ENCODE data around the gene DENND1A. TPM values are rescaled to one million over a fixed set of nuclear protein-coding genes. Genes with fewer than 3 reads are reported as not detected.
"Not testable (repeated sequence)": the region's sequence is repeated elsewhere in the genome, so short reads cannot be mapped to it uniquely, and the experiment has no call there.

DENND1A gene
- total and polyA plus RNA-seq, 11 donors, result 9.8 to 24.0 (median 14.7) TPM

- Histone ChIP-seq H3K4me1 (peaks cover 0 to 38% (median 6%) of the 10 kb centered on the region in 12 donors), H3K9me3 (peaks cover 0 to 8% (median 0%) of the 10 kb centered on the region in 12 donors), H3K27ac (peak overlapping the region in 1 of 12 donors; percentile 22), H3K36me3 (no peaks in the 10 kb centered on the region), H3K27me3 (no peaks in the 10 kb centered on the region), H3K4me3 (no peak overlapping the region)
- intact Hi-C loops (cut with DNase I), result loop anchor here in 2 of 10 donors (10.0 kb wide), 2 partner anchors 178 to 378 kb away; no protein-coding TSS in a partner anchor
- DNase-seq (no peak), ATAC-seq (no peak)
- TF ChIP-seq CTCF (IDR thresholded peaks at IDR 0.05), result no peak
- no peak for TF ChIP-seq POLR2A (IDR thresholded peaks at IDR 0.05)
- 59 to 81% (median 76%) methylated on average over 3 of the region's 3 CpGs for WGBS, 4 donors
Observed at GRCh38 chr9:123922431-123922830, 7.5 kb downstream of the DENND1A start.

- H3K27ac ChIP-seq, result no peak overlapping the region
- DNase-seq, result no peak
- no peak for TF ChIP-seq CTCF (IDR thresholded peaks at IDR 0.05)
- no peak for TF ChIP-seq POLR2A (IDR thresholded peaks at IDR 0.05)
- 91 to 93% (median 92%) methylated on average over 3 of the region's 3 CpGs for WGBS, 4 donors
- no peaks in the 10 kb centered on the region for H3K9me3 ChIP-seq
- no peaks in the 10 kb centered on the region for H3K36me3 ChIP-seq
- intact Hi-C loops (cut with DNase I), result no loop called here
- no peaks in the 10 kb centered on the region for H3K27me3 ChIP-seq
- ATAC-seq, result no peak
- H3K4me1 ChIP-seq, result peaks cover 0 to 15% (median 0%) of the 10 kb centered on the region in 12 donors
- H3K4me3 ChIP-seq, result no peak overlapping the region
Observed at GRCh38 chr9:123914517-123915196, 15.3 kb downstream of the DENND1A start.

- H3K27ac ChIP-seq, result no peak overlapping the region
- intact Hi-C loops (cut with DNase I), result no loop called here
- WGBS, 4 donors, result 73 to 87% (median 85%) methylated on average over 5 to 6 of the region's 6 CpGs
- no peaks in the 10 kb centered on the region for H3K36me3 ChIP-seq
- TF ChIP-seq POLR2A (IDR thresholded peaks at IDR 0.05) (no peak), CTCF (IDR thresholded peaks at IDR 0.05) (no peak)
- ATAC-seq (peak in 1 of 4 donors; percentile 29), DNase-seq (peak in 1 of 5 donors; percentile 25)
- H3K9me3 ChIP-seq, result no peaks in the 10 kb centered on the region
- peaks cover 0 to 15% (median 0%) of the 10 kb centered on the region in 12 donors for H3K4me1 ChIP-seq
- H3K4me3 ChIP-seq, result no peak overlapping the region
- no peaks in the 10 kb centered on the region for H3K27me3 ChIP-seq
Observed at GRCh38 chr9:123912167-123912897, 17.6 kb downstream of the DENND1A start.

GRCh38 chr9:123911024-123911423, 18.9 kb downstream of the DENND1A start:
- peaks cover 0 to 15% (median 0%) of the 10 kb centered on the region in 12 donors for H3K4me1 ChIP-seq
- intact Hi-C loops (cut with DNase I), result no loop called here
- H3K27me3 ChIP-seq, result no peaks in the 10 kb centered on the region
- TF ChIP-seq CTCF (IDR thresholded peaks at IDR 0.05) (no peak), POLR2A (IDR thresholded peaks at IDR 0.05) (no peak)
- H3K9me3 ChIP-seq, result no peaks in the 10 kb centered on the region
- DNase-seq (no peak), ATAC-seq (no peak)
- 87 to 100% (median 91%) methylated on average over 1 of the region's 1 CpG for WGBS, 4 donors
- no peak overlapping the region for H3K27ac ChIP-seq
- no peaks in the 10 kb centered on the region for H3K36me3 ChIP-seq
- no peak overlapping the region for H3K4me3 ChIP-seq

- H3K9me3 ChIP-seq; DNase-seq; H3K27ac ChIP-seq; H3K36me3 ChIP-seq; intact Hi-C loops (cut with DNase I); H3K4me3 ChIP-seq; ATAC-seq; H3K27me3 ChIP-seq: not testable (repeated sequence)
- WGBS, 4 donors, result 92 to 97% (median 97%) methylated on average over 4 of the region's 4 CpGs
- H3K4me1 ChIP-seq, result peaks cover 0 to 15% (median 0%) of the 10 kb centered on the region in 12 donors
Observed at GRCh38 chr9:123909192-123909591, 20.7 kb downstream of the DENND1A start.

GRCh38 chr9:123903550-123903949, 26.4 kb downstream of the DENND1A start:
- H3K27me3 ChIP-seq; H3K27ac ChIP-seq; ATAC-seq; H3K36me3 ChIP-seq; H3K4me3 ChIP-seq; DNase-seq; intact Hi-C loops (cut with DNase I): not testable (repeated sequence)
- 91 to 98% (median 95%) methylated on average over 17 to 18 of the region's 18 CpGs for WGBS, 4 donors
- Histone ChIP-seq H3K4me1 (peaks cover 0 to 19% (median 0%) of the 10 kb centered on the region in 12 donors), H3K9me3 (peaks cover 0 to 11% (median 0%) of the 10 kb centered on the region in 12 donors)

Measured in heart left ventricle (tissue), 16 donors.